Measurements from ENCODE around the gene DPT.

- TF ChIP-seq POLR2AphosphoS5 (IDR thresholded peaks at IDR 0.05) (no peak), POLR2A (IDR thresholded peaks at IDR 0.05) (no peak), EP300 (IDR thresholded peaks at IDR 0.05) (no peak)
- TF ChIP-seq, protein P1, sequence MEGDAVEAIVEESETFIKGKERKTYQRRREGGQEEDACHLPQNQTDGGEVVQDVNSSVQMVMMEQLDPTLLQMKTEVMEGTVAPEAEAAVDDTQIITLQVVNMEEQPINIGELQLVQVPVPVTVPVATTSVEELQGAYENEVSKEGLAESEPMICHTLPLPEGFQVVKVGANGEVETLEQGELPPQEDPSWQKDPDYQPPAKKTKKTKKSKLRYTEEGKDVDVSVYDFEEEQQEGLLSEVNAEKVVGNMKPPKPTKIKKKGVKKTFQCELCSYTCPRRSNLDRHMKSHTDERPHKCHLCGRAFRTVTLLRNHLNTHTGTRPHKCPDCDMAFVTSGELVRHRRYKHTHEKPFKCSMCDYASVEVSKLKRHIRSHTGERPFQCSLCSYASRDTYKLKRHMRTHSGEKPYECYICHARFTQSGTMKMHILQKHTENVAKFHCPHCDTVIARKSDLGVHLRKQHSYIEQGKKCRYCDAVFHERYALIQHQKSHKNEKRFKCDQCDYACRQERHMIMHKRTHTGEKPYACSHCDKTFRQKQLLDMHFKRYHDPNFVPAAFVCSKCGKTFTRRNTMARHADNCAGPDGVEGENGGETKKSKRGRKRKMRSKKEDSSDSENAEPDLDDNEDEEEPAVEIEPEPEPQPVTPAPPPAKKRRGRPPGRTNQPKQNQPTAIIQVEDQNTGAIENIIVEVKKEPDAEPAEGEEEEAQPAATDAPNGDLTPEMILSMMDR (IDR thresholded peaks at IDR 0.05), result no peak
Observed at GRCh38 chr1:168763031-168763430, 34.0 kb upstream of the DPT start.
